H1 (cell line): ENCODE measurements around the gene GFI1B. TPM values are rescaled to one million over a fixed set of nuclear protein-coding genes. Genes with fewer than 3 reads are reported as not detected.

Experiments used
- CTCF ChIA-PET: fragments of 300-600 bp; sonication (Branson Sonifier 250); formaldehyde crosslinking; loops from one replicate; lab custom pipeline; 2021; ENCODE audit not compliant: partially characterized antibody; lab: Charles Lee
- POLR2A ChIA-PET: fragments of 300-600 bp; sonication (Branson Sonifier 250); formaldehyde crosslinking; loops from one replicate; lab custom pipeline; 2021; ENCODE audit warnings: inconsistent platforms; ENCODE audit not compliant: partially characterized antibody; lab: Charles Lee
- DNase-seq, 2 experiments: peaks; one replicate each; pipeline versions ENCODE4 v3.0.0 to v3.0.0-alpha.2; 2010 to 2022; ENCODE audit warnings: low spot score in 2 of 2, low read depth in 1 of 2, mixed read lengths in 1 of 2
- FAIRE-seq: peaks from 2 replicates; lab custom pipeline; 2011; peaks lifted over from hg19 to GRCh38; lab: Jason Lieb, UNC
- H2AFZ ChIP-seq: 2 replicates; pipeline ENCODE4 v1.8.1; 2012; ENCODE audit warnings: low read length, inconsistent platforms
- H2AK5ac ChIP-seq: 2 replicates; pipeline ENCODE4 v1.6.1; 2013; ENCODE audit warnings: low read depth, low read length
- H2BK120ac ChIP-seq: replicated peaks from 2 replicates; pipeline ENCODE3; 2013; ENCODE audit warnings: low read depth, low read length, inconsistent platforms
- H2BK12ac ChIP-seq: 2 replicates; pipeline ENCODE4 v1.6.1; 2013; ENCODE audit warnings: low read depth, low read length
- H2BK15ac ChIP-seq: 2 replicates; pipeline ENCODE4 v1.6.1; 2013; ENCODE audit warnings: low read length
- H2BK20ac ChIP-seq: 2 replicates; pipeline ENCODE4 v1.6.1; 2013; ENCODE audit warnings: low read length
- H2BK5ac ChIP-seq: 2 replicates; pipeline ENCODE4 v1.6.1; 2013; ENCODE audit warnings: low read depth, low read length
- H3K14ac ChIP-seq: 2 replicates; pipeline ENCODE4 v1.6.1; 2013; ENCODE audit warnings: inconsistent platforms; ENCODE audit not compliant: insufficient read length
- H3K18ac ChIP-seq: 2 replicates; pipeline ENCODE4 v1.6.1; 2013; ENCODE audit warnings: low read length; ENCODE audit errors: extremely low read depth
- H3K23ac ChIP-seq: 2 replicates; pipeline ENCODE4 v1.6.1; 2013; ENCODE audit warnings: inconsistent platforms; ENCODE audit not compliant: insufficient read length
- H3K23me2 ChIP-seq: 2 replicates; pipeline ENCODE4 v1.6.1; 2013; ENCODE audit warnings: low read depth, low read length
- H3K27ac ChIP-seq: 2 replicates; pipeline ENCODE4 v1.6.1; 2011; ENCODE audit warnings: low read depth, low read length, inconsistent platforms
- H3K27me3 ChIP-seq, 4 experiments: replicated peaks in 1 of 4; 1 replicate in 1 of 4; 2 replicates in 3 of 4; pipeline versions ENCODE4 v1.6.1 to v1.8.1; 2011 to 2013; ENCODE audit warnings: low read length in 3 of 4, mild to moderate bottlenecking in 3 of 4, inconsistent platforms in 2 of 4, mixed read lengths in 2 of 4, moderate library complexity in 1 of 4; ENCODE audit not compliant: control insufficient read depth in 3 of 4, insufficient read depth in 3 of 4; ENCODE audit errors: extremely low read depth in 1 of 4
- H3K36me3 ChIP-seq, 4 experiments: 2 replicates each; pipeline versions ENCODE4 v1.6.1 to v1.8.1; 2011 to 2013; ENCODE audit warnings: mild to moderate bottlenecking in 4 of 4, low read length in 3 of 4, moderate library complexity in 2 of 4, control low read depth in 1 of 4, inconsistent platforms in 1 of 4; ENCODE audit not compliant: insufficient read depth in 4 of 4, control insufficient read depth in 2 of 4
- H3K4ac ChIP-seq: replicated peaks from 2 replicates; pipeline ENCODE3; 2013; ENCODE audit warnings: low read length, low read depth, mixed read lengths, inconsistent platforms; ENCODE audit not compliant: insufficient read length
- H3K4me1 ChIP-seq, 4 experiments: replicated peaks in 1 of 4; 1 replicate in 1 of 4; 2 replicates in 3 of 4; pipeline versions ENCODE4 v1.6.1 to v1.8.1; 2011 to 2013; ENCODE audit warnings: low read length in 3 of 4, inconsistent platforms in 2 of 4, mixed read lengths in 1 of 4; ENCODE audit not compliant: insufficient read depth in 4 of 4, control insufficient read depth in 3 of 4
- H3K4me2 ChIP-seq, 2 experiments: 2 replicates each; pipeline versions ENCODE4 v1.6.1 to v1.8.1; 2011 to 2013; ENCODE audit warnings: low read depth in 2 of 2, low read length in 2 of 2, control low read depth in 1 of 2, inconsistent platforms in 1 of 2, mild to moderate bottlenecking in 1 of 2; ENCODE audit not compliant: insufficient read depth in 1 of 2
- H3K4me3 ChIP-seq, 4 experiments: fragments of 200-600, 300-600 bp in 1 of 4; sonication (generic), shearing (Covaris generic), sonication (Bioruptor Twin) in 1 of 4; 2 replicates each; pipeline versions ENCODE4 v1.5.1 to v1.8.1; 2011 to 2016; ENCODE audit warnings: low read length in 4 of 4, low read depth in 3 of 4, control low read depth in 2 of 4, inconsistent platforms in 2 of 4, mild to moderate bottlenecking in 2 of 4, mixed read lengths in 1 of 4, moderate library complexity in 1 of 4; ENCODE audit not compliant: insufficient read depth in 2 of 4; ENCODE audit errors: extremely low read depth in 1 of 4
- H3K56ac ChIP-seq: replicated peaks from 2 replicates; pipeline ENCODE3; 2013; ENCODE audit warnings: low read depth, mild to moderate bottlenecking, mixed read lengths, low read length, inconsistent platforms; ENCODE audit not compliant: insufficient read length
- H3K79me1 ChIP-seq: 2 replicates; pipeline ENCODE4 v1.6.1; 2013; ENCODE audit warnings: low read depth, low read length, control low read depth
- H3K79me2 ChIP-seq, 2 experiments: 2 replicates each; pipeline versions ENCODE4 v1.6.1 to v1.8.1; 2012 to 2013; ENCODE audit warnings: low read length in 2 of 2, mild to moderate bottlenecking in 2 of 2, inconsistent platforms in 1 of 2; ENCODE audit not compliant: insufficient read depth in 2 of 2, control insufficient read depth in 1 of 2
- H3K9ac ChIP-seq, 4 experiments: replicated peaks in 1 of 4; 1 replicate in 1 of 4; 2 replicates in 3 of 4; pipeline versions ENCODE4 v1.6.1 to v1.8.1; 2011 to 2013; ENCODE audit warnings: low read depth in 3 of 4, low read length in 3 of 4, control low read depth in 2 of 4, mild to moderate bottlenecking in 2 of 4, moderate library complexity in 2 of 4, inconsistent platforms in 1 of 4; ENCODE audit errors: extremely low read depth in 1 of 4
- H3K9me3 ChIP-seq, 2 experiments: 2 replicates each; pipeline versions ENCODE4 v1.6.1 to v1.8.1; 2012 to 2013; ENCODE audit warnings: mild to moderate bottlenecking in 2 of 2, moderate library complexity in 2 of 2, control low read depth in 1 of 2, inconsistent platforms in 1 of 2, low read depth in 1 of 2, low read length in 1 of 2, mixed read lengths in 1 of 2; ENCODE audit not compliant: insufficient read depth in 2 of 2
- H4K20me1 ChIP-seq, 2 experiments: replicated peaks in 1 of 2; 2 replicates each; pipeline versions ENCODE3 to v1.8.1; 2011 to 2013; ENCODE audit warnings: inconsistent platforms in 2 of 2, low read length in 2 of 2, mild to moderate bottlenecking in 1 of 2; ENCODE audit not compliant: insufficient read depth in 2 of 2, control insufficient read depth in 1 of 2
- H4K5ac ChIP-seq: 2 replicates; pipeline ENCODE4 v1.6.1; 2013; ENCODE audit warnings: low read length, low read depth, mixed read lengths, inconsistent platforms; ENCODE audit not compliant: insufficient read length
- H4K8ac ChIP-seq: 2 replicates; pipeline ENCODE4 v1.8.0; 2013; ENCODE audit warnings: mild to moderate bottlenecking, moderate library complexity, low read length, inconsistent platforms; ENCODE audit not compliant: insufficient read depth; ENCODE audit errors: extremely low read depth
- H4K91ac ChIP-seq: replicated peaks from 2 replicates; pipeline ENCODE3; 2013; ENCODE audit warnings: low read length, mixed read lengths, inconsistent platforms; ENCODE audit not compliant: insufficient read length
- CBX8 ChIP-seq: fragments of 300-800, 300-1000 bp; sonication (generic); IDR thresholded peaks from 2 replicates; pipeline ENCODE4 v1.7.1; 2016; ENCODE audit warnings: low read depth, low read length, borderline replicate concordance
- CEBPB ChIP-seq: IDR thresholded peaks from 2 replicates; pipeline ENCODE4 v1.6.1; 2012; ENCODE audit warnings: low read depth, low read length
- CTCF ChIP-seq, 3 experiments: IDR thresholded peaks; 1 replicate in 2 of 3; 2 replicates in 1 of 3; pipeline versions ENCODE4 v1.5.1 to v1.6.1; 2011; ENCODE audit warnings: low read length in 3 of 3, mild to moderate bottlenecking in 3 of 3, inconsistent platforms in 2 of 3, low read depth in 1 of 3, moderate library complexity in 1 of 3; ENCODE audit not compliant: insufficient read depth in 1 of 3; ENCODE audit errors: control extremely low read depth in 1 of 3
- JUND ChIP-seq: IDR thresholded peaks from 2 replicates; pipeline ENCODE4 v1.6.1; 2011; ENCODE audit warnings: mild to moderate bottlenecking, improper control_type of control experiment, low read length
- RAD21 ChIP-seq, 2 experiments: IDR thresholded peaks in 1 of 2; conservative IDR thresholded peaks in 1 of 2; 2 replicates each; pipeline ENCODE4 v1.6.1; 2011; ENCODE audit warnings: low read depth in 2 of 2, low read length in 2 of 2, improper control_type of control experiment in 1 of 2, inconsistent platforms in 1 of 2, mild to moderate bottlenecking in 1 of 2, moderate library complexity in 1 of 2
- TEAD4 ChIP-seq: IDR thresholded peaks from 2 replicates; pipeline ENCODE4 v1.6.1; 2012; ENCODE audit warnings: low read depth, low read length, inconsistent platforms, mixed read lengths
- WGBS, 2 experiments: shearing (Covaris generic) in 1 of 2; methylation state at CpG; one replicate each; pipeline versions ENCODE4 v1.1.6 to v1.1.7; 2013 to 2015; ENCODE audit warnings: low lambda C conversion rate in 2 of 2, mixed read lengths in 2 of 2, inconsistent platforms in 1 of 2, low coverage in 1 of 2, missing lambda C conversion rate in 1 of 2; ENCODE audit not compliant: insufficient replicate concordance in 2 of 2, insufficient coverage in 1 of 2, insufficient read length in 1 of 2; ENCODE audit errors: extremely low coverage in 1 of 2, missing lambda C conversion rate in 1 of 2; 5-methylcytosine and 5-hydroxymethylcytosine counted together
- polyA plus RNA-seq, 7 experiments: library from polyadenylated mRNA; depleted of rRNA in 3 of 7; stranded (reverse) in 5 of 7; unstranded in 2 of 7; fragments of >200 nt in 5 of 7; fragments of 200-250 nt in 2 of 7; gene quantifications; 1 replicate in 5 of 7; 2 replicates in 1 of 7; 4 replicates in 1 of 7; pipeline versions ENCODE4 v1.2.1 to v1.2.3, GENCODE V29; 2011 to 2013; ENCODE audit warnings: missing spikeins in 2 of 7, mixed read lengths in 2 of 7
- total RNA-seq: library from RNA; stranded (reverse); fragmentation: NEBNext Ultra II Directional; extraction: Animal tissue kit (Norgen Biotek cat#: 25700); gene quantifications from 2 replicates; pipeline ENCODE4 v1.2.1, GENCODE V29; 2021

Gene GFI1B
- total and polyA plus RNA-seq, 2 of the 8 experiments (the other 6 are each of a cell fraction or from before 2014, with no cell fraction given): 0.09 to 0.11 TPM

GRCh38 chr9:133008824-133009223 is 30.3 kb downstream of the GFI1B start:
- 85% methylated on average over 2 of the region's 2 CpGs; no CpG with 5 or more reads in 1 of the 2 experiments for WGBS, 2 experiments
- H3K23ac ChIP-seq: no peak overlapping the region
- H2AK5ac ChIP-seq: no peak overlapping the region
- H3K23me2 ChIP-seq: peaks cover 6% of the 10 kb centered on the region; the same call in 1 of the 2 replicates
- H3K14ac ChIP-seq: no peak overlapping the region
- H4K20me1 ChIP-seq: peaks cover 0 to 3% of the 10 kb centered on the region in 2 experiments
- no peaks in the 10 kb centered on the region for H3K79me1 ChIP-seq
- no peaks in the 10 kb centered on the region for H3K36me3 ChIP-seq
- H2BK12ac ChIP-seq: no peak overlapping the region
- H2BK120ac ChIP-seq: no peak overlapping the region
- no peak for DNase-seq
- no peak overlapping the region for H3K27ac ChIP-seq
- peaks cover 0 to 14% (median 9%) of the 10 kb centered on the region in 4 experiments; a peak in 6 of 7 replicates for H3K4me1 ChIP-seq
- H3K27me3 ChIP-seq: peaks cover 0 to 26% (median 11%) of the 10 kb centered on the region in 4 experiments; a peak in 6 of 7 replicates
- H2BK5ac ChIP-seq: no peak overlapping the region
- no peaks in the 10 kb centered on the region for H3K79me2 ChIP-seq
- H4K8ac ChIP-seq: no peak overlapping the region
- H3K4me2 ChIP-seq: no peak overlapping the region
- H3K9me3 ChIP-seq: no peaks in the 10 kb centered on the region; a peak in 1 of 4 replicates
- no peak overlapping the region for H3K18ac ChIP-seq
- H3K9ac ChIP-seq: no peak overlapping the region
- CTCF ChIA-PET: no interaction called here
- H2BK15ac ChIP-seq: no peak overlapping the region
- POLR2A ChIA-PET: no interaction called here
- H2BK20ac ChIP-seq: no peak overlapping the region
- no peak overlapping the region for H3K4me3 ChIP-seq
- H4K91ac ChIP-seq: no peak overlapping the region
- H4K5ac ChIP-seq: no peak overlapping the region
- no peak overlapping the region for H2AFZ ChIP-seq
- H3K4ac ChIP-seq: no peak overlapping the region
- FAIRE-seq: no peak
- TF ChIP-seq CBX8 (no peak), TEAD4 (no peak), CEBPB (no peak), JUND (no peak), RAD21 (IDR thresholded peaks at IDR 0.05 in 1 of 2, conservative IDR thresholded peaks at IDR 0.05 in 1 of 2; ENCODE audit: low read depth in 2 of 2, low read length in 2 of 2) (no peak), CTCF (IDR thresholded peaks at IDR 0.05; ENCODE audit: control extremely low read depth in 1 of 3, insufficient read depth in 1 of 3, low read depth in 1 of 3, low read length in 3 of 3) (no peak)
- TF ChIP-seq, all 59 proteins: peak for 0
- no peak overlapping the region for H3K56ac ChIP-seq
